ENCODE measurements around the gene TMEM50A.
A peak's percentile ranks its signal among the peaks of the same experiment; 100 is the strongest.
"Not testable (repeated sequence)": the region's sequence is repeated elsewhere in the genome, so short reads cannot be mapped to it uniquely, and the experiment has no call there.

Gene TMEM50A

DNA sequence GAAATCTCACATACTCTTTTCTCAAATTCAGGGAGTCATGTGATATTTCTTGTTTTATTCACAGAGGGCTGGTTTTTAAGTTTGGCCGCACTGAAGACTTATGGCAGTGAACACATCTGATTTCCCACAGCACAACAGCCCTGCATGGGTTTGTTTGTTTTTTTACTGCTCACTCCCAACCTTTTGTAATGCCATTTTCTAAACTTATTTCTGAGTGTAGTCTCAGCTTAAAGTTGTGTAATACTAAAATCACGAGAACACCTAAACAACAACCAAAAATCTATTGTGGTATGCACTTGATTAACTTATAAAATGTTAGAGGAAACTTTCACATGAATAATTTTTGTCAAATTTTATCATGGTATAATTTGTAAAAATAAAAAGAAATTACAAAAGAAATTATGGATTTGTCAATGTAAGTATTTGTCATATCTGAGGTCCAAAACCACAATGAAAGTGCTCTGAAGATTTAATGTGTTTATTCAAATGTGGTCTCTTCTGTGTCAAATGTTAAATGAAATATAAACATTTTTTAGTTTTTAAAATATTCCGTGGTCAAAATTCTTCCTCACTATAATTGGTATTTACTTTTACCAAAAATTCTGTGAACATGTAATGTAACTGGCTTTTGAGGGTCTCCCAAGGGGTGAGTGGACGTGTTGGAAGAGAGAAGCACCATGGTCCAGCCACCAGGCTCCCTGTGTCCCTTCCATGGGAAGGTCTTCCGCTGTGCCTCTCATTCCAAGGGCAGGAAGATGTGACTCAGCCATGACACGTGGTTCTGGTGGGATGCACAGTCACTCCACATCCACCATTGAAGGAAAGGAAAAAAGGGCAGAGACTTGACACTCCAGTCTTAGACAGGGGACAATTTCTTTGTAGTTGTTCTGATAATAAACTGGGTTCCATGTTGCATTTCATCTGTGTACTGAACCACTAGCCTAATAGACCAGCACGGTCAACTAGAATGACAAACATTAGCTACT, 22.8 kb downstream of the TMEM50A start:
- H3K4me1 ChIP-seq (ENCODE audit: control insufficient read depth, insufficient read depth, low read length, poor library complexity, severe bottlenecking), result peaks cover 6% of the 10 kb centered on the region
- H3K27ac ChIP-seq (ENCODE audit: low read depth, low read length, severe bottlenecking), result peak overlapping the region; percentile 2
- 82 to 88% methylated on average over 1 to 5 of the region's 7 CpGs for WGBS, 2 experiments (ENCODE audit: insufficient coverage in 2 of 2)
- H3K36me3 ChIP-seq (ENCODE audit: control insufficient read depth, insufficient read depth, low read length), result peaks cover 51% of the 10 kb centered on the region
- H3K9me3 ChIP-seq (ENCODE audit: control insufficient read depth, low read length), result no peaks in the 10 kb centered on the region
- H3K4me3 ChIP-seq (ENCODE audit: extremely low read depth, insufficient read depth, low read length, poor library complexity, severe bottlenecking), result no peak overlapping the region

DNA sequence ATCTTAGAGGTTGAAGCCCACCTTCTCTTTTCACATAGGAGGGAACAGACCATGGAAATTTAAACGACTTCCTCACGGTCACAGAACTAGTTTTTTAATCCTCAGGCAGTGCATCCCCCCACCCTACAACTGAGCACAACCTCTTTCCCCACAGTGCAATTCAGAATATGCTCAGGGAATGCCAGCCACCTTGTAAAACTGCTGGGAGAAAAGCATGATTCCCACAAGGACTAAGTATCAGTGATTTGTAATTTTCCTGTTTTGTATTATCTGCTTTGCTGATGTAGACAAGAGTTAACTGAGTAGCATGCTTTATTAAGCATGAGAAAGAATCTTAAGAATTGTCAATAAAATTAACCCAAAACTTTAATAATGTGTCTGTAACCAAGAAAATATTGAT, 23.8 kb downstream of the TMEM50A start:
- Histone ChIP-seq H3K4me1 (ENCODE audit: control insufficient read depth, insufficient read depth, low read length, poor library complexity, severe bottlenecking) (peaks cover 6% of the 10 kb centered on the region), H3K36me3 (ENCODE audit: control insufficient read depth, insufficient read depth, low read length) (peaks cover 40% of the 10 kb centered on the region), H3K27ac (ENCODE audit: low read depth, low read length, severe bottlenecking) (peak overlapping the region; percentile 2), H3K9me3 (ENCODE audit: control insufficient read depth, low read length) (no peaks in the 10 kb centered on the region), H3K4me3 (ENCODE audit: extremely low read depth, insufficient read depth, low read length, poor library complexity, severe bottlenecking) (no peak overlapping the region)
- 84 to 88% methylated on average over 2 of the region's 2 CpGs for WGBS, 2 experiments (ENCODE audit: insufficient coverage in 2 of 2)

DNA sequence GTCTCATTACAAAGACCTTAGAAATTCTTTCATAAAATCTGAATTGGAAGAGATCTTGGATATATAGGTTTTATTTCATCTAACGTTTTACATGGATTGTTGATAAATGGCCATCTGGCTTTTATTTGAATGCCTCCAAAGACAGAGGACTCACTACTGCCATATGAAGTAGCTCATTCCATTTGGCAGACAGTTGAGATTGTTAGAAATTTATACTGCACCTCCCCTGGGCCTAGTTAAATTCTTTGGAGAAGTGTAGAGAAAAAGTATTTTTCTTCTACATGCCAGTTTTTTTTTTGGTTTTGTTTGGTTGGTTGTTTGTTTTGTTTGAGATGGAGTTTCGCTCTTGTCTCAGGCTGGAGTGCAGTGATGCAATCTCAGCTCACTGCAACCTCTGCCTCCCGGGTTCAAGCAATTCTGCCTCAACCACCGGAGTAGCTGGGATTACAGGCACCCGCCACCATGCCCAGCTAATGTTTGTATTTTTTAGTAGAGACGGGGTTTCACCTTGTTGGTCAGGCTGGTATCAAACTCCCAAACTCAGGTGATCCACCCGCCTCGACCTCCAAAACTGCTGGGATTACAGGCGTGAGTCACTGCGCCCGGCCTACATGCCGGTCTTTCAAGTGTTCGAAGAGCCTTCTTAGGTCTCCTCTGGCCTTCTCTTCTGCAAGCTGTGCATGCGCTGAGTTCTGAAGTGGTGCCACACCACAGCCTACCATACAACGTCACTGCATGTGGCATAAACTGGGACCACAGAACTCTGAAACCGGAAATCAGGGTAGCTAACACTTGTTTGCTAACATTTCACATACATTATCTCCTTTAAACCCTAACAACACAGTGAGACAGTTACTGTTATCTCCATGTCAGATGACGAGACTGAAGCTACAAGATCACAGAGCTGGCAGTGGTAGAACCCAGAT, 24.8 kb downstream of the TMEM50A start:
- H3K27ac ChIP-seq (ENCODE audit: low read depth, low read length, severe bottlenecking); H3K4me3 ChIP-seq (ENCODE audit: extremely low read depth, insufficient read depth, low read length, poor library complexity, severe bottlenecking); H3K9me3 ChIP-seq (ENCODE audit: control insufficient read depth, low read length); H3K4me1 ChIP-seq (ENCODE audit: control insufficient read depth, insufficient read depth, low read length, poor library complexity, severe bottlenecking): not testable (repeated sequence)
- peaks cover 36% of the 10 kb centered on the region for H3K36me3 ChIP-seq (ENCODE audit: control insufficient read depth, insufficient read depth, low read length)
- WGBS, 2 experiments (ENCODE audit: insufficient coverage in 2 of 2), result no CpG with 5 or more reads among the region's 17 CpGs

DNA sequence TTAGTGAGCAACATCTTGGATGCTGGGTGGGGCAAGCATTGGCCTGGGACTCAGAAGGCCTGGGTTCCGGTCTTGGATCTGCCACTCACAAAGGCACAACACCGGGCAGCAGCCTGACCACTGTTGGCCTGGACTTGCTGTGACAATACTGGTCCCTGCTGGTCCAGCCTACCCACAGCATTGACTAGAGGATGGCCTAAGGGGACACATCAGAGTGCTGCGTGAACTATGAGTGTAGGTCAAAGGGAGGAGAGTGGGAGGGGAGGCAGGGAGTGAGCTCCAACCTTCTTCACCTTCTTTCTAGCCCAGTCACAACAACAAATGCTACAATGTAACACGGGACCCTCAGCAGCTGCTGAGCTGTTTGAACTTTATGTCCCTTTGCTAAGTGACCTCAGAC, 31.1 kb downstream of the TMEM50A start:
- H3K4me1 ChIP-seq (ENCODE audit: control insufficient read depth, insufficient read depth, low read length, poor library complexity, severe bottlenecking), result no peaks in the 10 kb centered on the region
- H3K9me3 ChIP-seq (ENCODE audit: control insufficient read depth, low read length), result no peaks in the 10 kb centered on the region
- H3K36me3 ChIP-seq (ENCODE audit: control insufficient read depth, insufficient read depth, low read length), result no peaks in the 10 kb centered on the region
- H3K27ac ChIP-seq (ENCODE audit: low read depth, low read length, severe bottlenecking), result no peak overlapping the region
- 93 to 100% methylated on average over 3 of the region's 4 CpGs for WGBS, 2 experiments (ENCODE audit: insufficient coverage in 2 of 2)
- no peak overlapping the region for H3K4me3 ChIP-seq (ENCODE audit: extremely low read depth, insufficient read depth, low read length, poor library complexity, severe bottlenecking)

DNA sequence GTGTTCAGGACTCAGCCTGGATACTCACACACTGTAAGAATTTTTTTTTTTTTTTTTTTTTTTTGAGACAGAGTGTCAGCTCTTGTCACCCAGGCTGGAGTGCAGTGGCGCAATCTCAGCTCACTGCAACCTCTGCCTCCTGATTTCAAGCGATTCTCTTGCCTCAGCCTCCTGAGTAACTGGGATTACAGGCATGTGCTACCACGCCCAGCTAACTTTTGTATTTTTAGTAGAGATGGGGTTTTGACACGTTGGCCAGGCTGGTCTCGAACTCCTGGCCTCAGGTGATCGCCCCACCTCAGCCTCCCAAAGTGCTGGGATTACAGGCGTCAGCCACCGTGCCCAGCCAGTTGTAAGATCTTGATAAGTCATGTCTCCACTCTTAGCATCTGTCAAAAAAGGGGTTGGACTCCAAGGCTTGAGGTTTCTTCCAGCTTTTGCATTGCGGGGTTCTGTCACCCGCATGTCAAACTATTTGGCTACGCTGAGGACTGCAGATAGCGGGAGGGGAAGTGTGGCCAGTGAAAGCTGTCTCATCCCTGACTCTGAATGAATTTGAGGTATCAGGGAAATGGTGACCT, 31.6 kb downstream of the TMEM50A start:
- H3K9me3 ChIP-seq (ENCODE audit: control insufficient read depth, low read length); H3K4me3 ChIP-seq (ENCODE audit: extremely low read depth, insufficient read depth, low read length, poor library complexity, severe bottlenecking); H3K27ac ChIP-seq (ENCODE audit: low read depth, low read length, severe bottlenecking); H3K36me3 ChIP-seq (ENCODE audit: control insufficient read depth, insufficient read depth, low read length); H3K4me1 ChIP-seq (ENCODE audit: control insufficient read depth, insufficient read depth, low read length, poor library complexity, severe bottlenecking): not testable (repeated sequence)
- 94 to 98% methylated on average over 7 to 8 of the region's 12 CpGs for WGBS, 2 experiments (ENCODE audit: insufficient coverage in 2 of 2)

DNA sequence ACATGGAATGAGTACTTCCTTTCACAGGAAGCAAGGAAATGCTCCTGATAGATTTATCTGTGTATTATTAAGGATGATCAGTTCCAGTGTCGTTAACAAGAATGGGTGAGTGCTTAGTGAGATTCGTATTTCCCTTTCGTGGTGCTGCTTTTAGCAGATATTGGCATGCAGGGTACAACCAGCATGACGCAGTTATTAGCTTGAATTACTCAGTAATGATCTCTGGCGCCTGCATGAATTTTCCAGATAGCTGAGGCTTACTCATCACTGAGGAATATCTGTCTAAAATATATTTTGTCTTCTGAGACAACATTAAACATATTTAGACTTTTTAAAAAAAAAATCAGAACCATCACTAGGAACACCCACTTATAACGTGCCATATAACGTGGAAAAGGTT, 33.6 kb downstream of the TMEM50A start:
- WGBS, 2 experiments (ENCODE audit: insufficient coverage in 2 of 2), result 87 to 96% methylated on average over 4 to 5 of the region's 7 CpGs
- not testable (repeated sequence) for H3K4me1 ChIP-seq (ENCODE audit: control insufficient read depth, insufficient read depth, low read length, poor library complexity, severe bottlenecking); H3K36me3 ChIP-seq (ENCODE audit: control insufficient read depth, insufficient read depth, low read length); H3K9me3 ChIP-seq (ENCODE audit: control insufficient read depth, low read length); H3K4me3 ChIP-seq (ENCODE audit: extremely low read depth, insufficient read depth, low read length, poor library complexity, severe bottlenecking); H3K27ac ChIP-seq (ENCODE audit: low read depth, low read length, severe bottlenecking)

DNA sequence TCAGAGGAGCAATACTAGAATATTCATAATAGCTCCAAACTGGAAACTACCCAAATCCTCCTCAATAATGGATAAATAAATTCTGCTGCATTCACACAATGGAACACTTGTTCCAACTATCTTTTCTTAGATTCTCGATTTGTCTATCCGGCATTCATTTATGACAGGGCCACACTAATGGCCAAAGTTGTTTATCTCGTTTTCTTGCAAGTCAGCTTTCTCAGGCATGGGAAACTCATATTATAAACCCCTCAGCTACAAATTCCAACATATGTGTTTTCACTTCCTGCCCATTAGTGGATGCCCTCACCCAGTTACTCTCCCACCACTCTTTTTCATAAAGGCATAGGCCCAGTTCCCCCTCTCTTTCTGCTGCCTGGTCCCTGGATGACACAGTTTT, 40.2 kb downstream of the TMEM50A start:
- H3K4me1 ChIP-seq (ENCODE audit: control insufficient read depth, insufficient read depth, low read length, poor library complexity, severe bottlenecking); H3K4me3 ChIP-seq (ENCODE audit: extremely low read depth, insufficient read depth, low read length, poor library complexity, severe bottlenecking); H3K9me3 ChIP-seq (ENCODE audit: control insufficient read depth, low read length); H3K27ac ChIP-seq (ENCODE audit: low read depth, low read length, severe bottlenecking); H3K36me3 ChIP-seq (ENCODE audit: control insufficient read depth, insufficient read depth, low read length): not testable (repeated sequence)
- 89 to 95% methylated on average over 3 of the region's 3 CpGs for WGBS, 2 experiments (ENCODE audit: insufficient coverage in 2 of 2)

DNA sequence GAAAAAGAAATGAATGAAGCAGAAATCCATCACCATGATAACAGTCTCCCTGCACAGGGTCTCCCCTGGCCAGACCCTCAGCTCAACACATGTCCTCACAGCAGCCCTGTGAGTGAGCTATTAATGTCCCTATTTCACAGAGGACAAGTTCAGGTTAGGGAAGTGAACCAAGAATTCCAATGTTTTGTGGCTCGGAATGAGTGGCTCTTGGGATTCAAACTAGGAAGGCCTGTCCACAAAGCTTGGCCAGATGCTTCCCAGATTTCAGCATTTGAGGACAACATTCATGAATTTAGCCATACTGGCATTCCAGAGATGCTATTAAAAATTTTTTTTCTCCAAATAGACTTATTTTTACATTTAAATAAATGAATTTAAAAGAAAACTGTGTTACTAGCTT, 44.4 kb downstream of the TMEM50A start:
- not testable (repeated sequence) for H3K36me3 ChIP-seq (ENCODE audit: control insufficient read depth, insufficient read depth, low read length); H3K4me1 ChIP-seq (ENCODE audit: control insufficient read depth, insufficient read depth, low read length, poor library complexity, severe bottlenecking); H3K27ac ChIP-seq (ENCODE audit: low read depth, low read length, severe bottlenecking); H3K4me3 ChIP-seq (ENCODE audit: extremely low read depth, insufficient read depth, low read length, poor library complexity, severe bottlenecking); H3K9me3 ChIP-seq (ENCODE audit: control insufficient read depth, low read length)
- WGBS, 2 experiments (ENCODE audit: insufficient coverage in 2 of 2), result 90 to 100% methylated on average over 1 of the region's 1 CpG

DNA sequence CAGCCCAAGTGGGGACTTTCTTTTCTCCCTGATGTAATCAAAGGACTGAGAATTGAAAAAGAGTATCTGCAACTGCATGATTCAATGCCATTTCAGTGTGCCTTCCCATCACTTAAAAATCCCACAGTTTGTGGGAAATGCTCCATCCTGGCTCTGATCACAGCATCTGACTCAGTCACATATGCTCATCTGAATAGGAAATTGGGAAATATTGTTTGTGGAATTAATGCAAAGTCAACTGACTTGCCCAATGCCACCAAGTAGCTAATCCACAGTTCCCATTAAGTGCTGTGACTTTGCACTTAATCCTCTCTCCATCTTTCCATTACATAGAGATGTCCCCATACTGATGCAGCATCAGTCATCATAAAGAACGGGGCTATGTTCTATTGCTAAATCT, 45.0 kb downstream of the TMEM50A start:
- H3K36me3 ChIP-seq (ENCODE audit: control insufficient read depth, insufficient read depth, low read length); H3K9me3 ChIP-seq (ENCODE audit: control insufficient read depth, low read length); H3K4me1 ChIP-seq (ENCODE audit: control insufficient read depth, insufficient read depth, low read length, poor library complexity, severe bottlenecking); H3K27ac ChIP-seq (ENCODE audit: low read depth, low read length, severe bottlenecking); H3K4me3 ChIP-seq (ENCODE audit: extremely low read depth, insufficient read depth, low read length, poor library complexity, severe bottlenecking): not testable (repeated sequence)
- no CpG with 5 or more reads among the region's 1 CpG for WGBS, 2 experiments (ENCODE audit: insufficient coverage in 2 of 2)

DNA sequence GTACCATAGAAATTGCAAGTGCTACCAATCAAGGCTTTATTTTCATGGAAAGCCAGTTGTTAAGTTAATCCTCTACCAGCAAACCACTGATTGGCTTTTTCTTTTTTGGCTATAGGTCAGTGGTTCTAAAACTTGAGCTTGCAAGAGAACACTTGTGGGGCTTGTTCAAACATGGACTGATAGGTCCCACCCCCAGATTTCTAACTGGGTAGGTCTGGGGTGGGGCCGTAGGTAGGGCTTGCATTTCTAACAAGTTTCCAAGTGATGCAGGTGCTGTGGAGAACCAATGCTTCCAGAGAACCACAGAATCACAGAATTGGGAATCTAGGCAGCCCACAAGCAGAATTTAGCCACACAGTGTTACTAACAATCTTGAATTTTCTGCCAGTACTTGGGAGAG, 45.7 kb downstream of the TMEM50A start:
- not testable (repeated sequence) for H3K36me3 ChIP-seq (ENCODE audit: control insufficient read depth, insufficient read depth, low read length); H3K9me3 ChIP-seq (ENCODE audit: control insufficient read depth, low read length); H3K27ac ChIP-seq (ENCODE audit: low read depth, low read length, severe bottlenecking); H3K4me3 ChIP-seq (ENCODE audit: extremely low read depth, insufficient read depth, low read length, poor library complexity, severe bottlenecking); H3K4me1 ChIP-seq (ENCODE audit: control insufficient read depth, insufficient read depth, low read length, poor library complexity, severe bottlenecking)
- no CpG with 5 or more reads among the region's 1 CpG for WGBS, 2 experiments (ENCODE audit: insufficient coverage in 2 of 2)
